DOHH2 (cell line): ENCODE results near the gene HEATR5A.

Experiments
- CTCF ChIP-seq: fragments of 200-600 bp; sonication (generic); IDR thresholded peaks from one replicate; pipeline ENCODE4 v1.5.1; 2014; ENCODE audit warnings: antibody characterized with exemption, mild to moderate bottlenecking, low read depth, low read length; ENCODE audit not compliant: poor library complexity, severe bottlenecking
- EZH2phosphoT487 ChIP-seq: fragments of 200-600 bp; sonication (generic); IDR thresholded peaks from 2 replicates; pipeline ENCODE4 v1.6.1; 2017; ENCODE audit warnings: borderline replicate concordance, mild to moderate bottlenecking, antibody characterized with exemption, low read length, moderate library complexity, mixed read lengths

- TF ChIP-seq CTCF: no peak
- TF ChIP-seq EZH2phosphoT487: no peak
These were observed 42.9 kb downstream of the HEATR5A start for GRCh38 chr14:31377433-31377832.
